ENCODE data around the gene FYN. TPM values are rescaled to one million over a fixed set of nuclear protein-coding genes. Genes with fewer than 3 reads are reported as not detected.
A peak's percentile ranks its signal among the peaks of the same experiment; 100 is the strongest.

The FYN gene
- total RNA-seq, 1 donor from 2014 or later, result 46.3 TPM

DNA sequence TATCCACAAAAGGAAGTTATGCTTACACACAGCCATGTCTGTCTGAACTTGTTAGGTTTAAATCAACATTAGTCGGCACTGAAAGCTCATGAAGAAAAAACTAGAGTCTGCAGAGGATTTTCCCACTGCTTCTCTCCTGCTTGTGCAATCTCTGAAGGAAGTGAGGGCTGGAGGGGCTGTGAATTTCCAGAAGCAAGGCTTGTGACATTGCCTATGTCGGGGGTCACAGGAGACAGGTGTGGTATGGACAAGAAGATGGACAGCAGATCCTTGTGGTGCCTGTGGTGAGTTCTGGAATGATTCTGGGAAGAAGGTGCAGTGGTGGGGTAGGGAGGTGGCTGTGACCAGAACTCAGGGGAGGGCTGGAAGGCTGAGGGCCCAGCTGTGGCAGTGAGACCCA lies 183.3 kb downstream of the FYN start:
- TF ChIP-seq, protein P1, sequence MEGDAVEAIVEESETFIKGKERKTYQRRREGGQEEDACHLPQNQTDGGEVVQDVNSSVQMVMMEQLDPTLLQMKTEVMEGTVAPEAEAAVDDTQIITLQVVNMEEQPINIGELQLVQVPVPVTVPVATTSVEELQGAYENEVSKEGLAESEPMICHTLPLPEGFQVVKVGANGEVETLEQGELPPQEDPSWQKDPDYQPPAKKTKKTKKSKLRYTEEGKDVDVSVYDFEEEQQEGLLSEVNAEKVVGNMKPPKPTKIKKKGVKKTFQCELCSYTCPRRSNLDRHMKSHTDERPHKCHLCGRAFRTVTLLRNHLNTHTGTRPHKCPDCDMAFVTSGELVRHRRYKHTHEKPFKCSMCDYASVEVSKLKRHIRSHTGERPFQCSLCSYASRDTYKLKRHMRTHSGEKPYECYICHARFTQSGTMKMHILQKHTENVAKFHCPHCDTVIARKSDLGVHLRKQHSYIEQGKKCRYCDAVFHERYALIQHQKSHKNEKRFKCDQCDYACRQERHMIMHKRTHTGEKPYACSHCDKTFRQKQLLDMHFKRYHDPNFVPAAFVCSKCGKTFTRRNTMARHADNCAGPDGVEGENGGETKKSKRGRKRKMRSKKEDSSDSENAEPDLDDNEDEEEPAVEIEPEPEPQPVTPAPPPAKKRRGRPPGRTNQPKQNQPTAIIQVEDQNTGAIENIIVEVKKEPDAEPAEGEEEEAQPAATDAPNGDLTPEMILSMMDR (IDR thresholded peaks at IDR 0.05; ENCODE audit: borderline replicate concordance), result no peak
- Histone ChIP-seq H3K9me3 (replicated peaks) (no peaks in the 10 kb centered on the region), H3K4me1 (peaks cover 59% of the 10 kb centered on the region), H3K27ac (replicated peaks) (no peak overlapping the region), H3K27me3 (ENCODE audit: low read depth) (no peaks in the 10 kb centered on the region), H3K36me3 (peaks cover 56% of the 10 kb centered on the region), H3K4me3 (no peak overlapping the region)
- DNase-seq, result no peak
- intact Hi-C loops (cut with micrococcal nuclease), result no loop called here

DNA sequence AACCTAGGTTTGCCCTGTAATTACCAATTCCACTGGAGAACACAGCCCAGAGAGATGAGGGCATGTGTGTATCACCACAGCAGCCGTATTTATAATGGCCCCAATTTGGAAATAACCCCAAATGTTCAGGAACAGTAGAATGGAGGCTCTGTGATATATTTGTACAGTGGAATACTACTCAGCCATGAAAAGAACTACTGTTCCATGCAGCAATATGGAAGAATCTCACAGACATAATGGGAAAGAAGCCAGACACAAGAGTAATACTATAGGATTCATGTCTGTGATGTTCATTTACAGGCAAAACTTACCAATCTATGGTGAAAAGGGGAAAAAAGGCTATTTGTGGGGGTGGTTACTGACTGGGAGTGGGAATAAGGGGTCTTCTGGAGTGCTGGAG lies 183.8 kb downstream of the FYN start:
- no peak for DNase-seq
- TF ChIP-seq, protein P1 (IDR thresholded peaks at IDR 0.05; ENCODE audit: borderline replicate concordance), result no peak
- intact Hi-C loops (cut with micrococcal nuclease), result no loop called here
- no peak overlapping the region for H3K27ac ChIP-seq (replicated peaks)
- H3K36me3 ChIP-seq, result peaks cover 59% of the 10 kb centered on the region
- H3K4me1 ChIP-seq, result peaks cover 65% of the 10 kb centered on the region
- H3K9me3 ChIP-seq (replicated peaks), result no peaks in the 10 kb centered on the region
- H3K27me3 ChIP-seq (ENCODE audit: low read depth), result no peaks in the 10 kb centered on the region
- H3K4me3 ChIP-seq, result no peak overlapping the region

DNA sequence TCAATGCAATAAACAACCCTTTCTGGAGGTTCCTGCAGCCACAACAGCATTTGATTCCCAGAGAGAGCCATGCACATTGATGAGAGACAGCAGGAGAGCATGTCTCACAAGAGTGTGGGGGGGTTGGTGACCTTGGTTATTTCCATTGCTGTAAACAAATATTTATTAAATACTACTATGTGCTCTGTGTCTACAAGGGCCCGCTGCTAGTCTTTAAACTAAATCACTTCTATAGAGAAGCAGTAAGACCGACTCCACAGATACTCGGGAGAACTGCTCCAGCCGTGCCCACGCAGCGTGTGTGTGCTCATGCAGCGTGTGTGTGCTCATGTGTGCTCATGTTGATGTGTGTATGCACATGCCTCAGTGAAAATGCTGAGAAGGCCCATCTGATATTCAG lies 184.9 kb downstream of the FYN start:
- Histone ChIP-seq H3K36me3 (peaks cover 52% of the 10 kb centered on the region), H3K4me1 (peaks cover 69% of the 10 kb centered on the region), H3K27ac (replicated peaks) (no peak overlapping the region), H3K4me3 (no peak overlapping the region), H3K27me3 (ENCODE audit: low read depth) (no peaks in the 10 kb centered on the region), H3K9me3 (replicated peaks) (no peaks in the 10 kb centered on the region)
- TF ChIP-seq, protein P1 (IDR thresholded peaks at IDR 0.05; ENCODE audit: borderline replicate concordance), result no peak
- DNase-seq, result no peak
- intact Hi-C loops (cut with micrococcal nuclease), result no loop called here

DNA sequence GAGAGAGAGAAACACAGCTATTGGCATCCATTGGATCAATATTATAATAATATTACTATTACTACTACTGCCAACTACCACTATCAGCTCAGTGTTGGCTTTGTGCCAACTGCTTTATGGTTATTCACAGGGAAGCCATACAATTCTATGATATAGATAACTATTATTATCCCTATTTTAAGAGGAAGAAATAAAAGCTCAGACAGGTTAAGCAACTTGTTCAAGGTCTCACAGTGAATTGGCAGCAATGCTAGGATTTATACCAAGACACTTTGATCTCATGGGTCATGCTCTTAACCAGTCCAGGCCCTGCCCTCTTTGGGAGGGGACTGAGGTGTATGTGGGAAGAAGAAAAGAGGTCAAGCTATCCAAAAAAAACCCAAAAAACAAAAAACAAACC lies 185.6 kb downstream of the FYN start:
- TF ChIP-seq, protein P1 (IDR thresholded peaks at IDR 0.05; ENCODE audit: borderline replicate concordance), result no peak
- Histone ChIP-seq H3K9me3 (replicated peaks) (no peaks in the 10 kb centered on the region), H3K4me3 (no peak overlapping the region), H3K36me3 (peaks cover 45% of the 10 kb centered on the region), H3K27me3 (ENCODE audit: low read depth) (no peaks in the 10 kb centered on the region), H3K27ac (replicated peaks) (no peak overlapping the region), H3K4me1 (peaks cover 69% of the 10 kb centered on the region)
- no peak for DNase-seq
- intact Hi-C loops (cut with micrococcal nuclease), result no loop called here

DNA sequence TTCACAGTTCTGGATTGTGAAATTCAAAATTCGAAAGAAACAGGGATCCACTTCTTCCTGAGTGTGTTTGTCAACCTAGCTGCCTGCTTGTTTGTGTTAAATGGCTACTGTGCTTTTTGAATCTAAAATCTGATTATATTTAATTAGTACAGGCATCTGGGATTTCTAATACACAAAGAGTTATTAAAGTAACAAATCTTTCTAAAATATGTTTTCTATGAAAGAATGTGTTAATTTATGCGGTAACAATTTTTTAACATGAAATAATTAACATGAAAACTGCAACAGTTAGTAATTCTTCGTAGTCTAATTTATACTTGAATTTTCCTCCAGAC lies 186.4 kb downstream of the FYN start:
- H3K27me3 ChIP-seq (ENCODE audit: low read depth), result no peaks in the 10 kb centered on the region
- H3K4me3 ChIP-seq, result no peak overlapping the region
- peaks cover 69% of the 10 kb centered on the region for H3K4me1 ChIP-seq
- TF ChIP-seq, protein P1 (IDR thresholded peaks at IDR 0.05; ENCODE audit: borderline replicate concordance), result no peak
- H3K36me3 ChIP-seq, result peaks cover 40% of the 10 kb centered on the region
- intact Hi-C loops (cut with micrococcal nuclease), result no loop called here
- DNase-seq, result no peak
- H3K9me3 ChIP-seq (replicated peaks), result no peaks in the 10 kb centered on the region
- H3K27ac ChIP-seq (replicated peaks), result peak overlapping the region; percentile 92

Data from left ventricle myocardium inferior (tissue), 1 donor.